Glutamatergic neuron (in vitro differentiated cells): ENCODE results near the gene HSD17B3. TPM values are rescaled to one million over a fixed set of nuclear protein-coding genes. Genes with fewer than 3 reads are reported as not detected.
A peak's percentile ranks its signal among the peaks of the same experiment; 100 is the strongest.

Experiments used
- DNase-seq: peaks from one replicate; pipeline ENCODE4 v3.0.0; 2022
- H3K27ac Mint-ChIP-seq: one replicate; pipeline ENCODE4 v1.8.0; 2020; ENCODE audit warnings: mild to moderate bottlenecking, mixed read lengths, inconsistent platforms; ENCODE audit not compliant: unreplicated experiment
- H3K27me3 Mint-ChIP-seq: one replicate; pipeline ENCODE4 v1.8.0; 2020; ENCODE audit warnings: mild to moderate bottlenecking, moderate library complexity, mixed read lengths, inconsistent platforms; ENCODE audit not compliant: unreplicated experiment
- H3K36me3 Mint-ChIP-seq: one replicate; pipeline ENCODE4 v1.8.0; 2020; ENCODE audit warnings: mild to moderate bottlenecking, mixed read lengths, inconsistent platforms; ENCODE audit not compliant: unreplicated experiment
- H3K4me1 Mint-ChIP-seq: one replicate; pipeline ENCODE4 v1.8.0; 2020; ENCODE audit warnings: mild to moderate bottlenecking, low read depth, mixed read lengths, inconsistent platforms; ENCODE audit not compliant: unreplicated experiment
- H3K4me3 Mint-ChIP-seq: one replicate; pipeline ENCODE4 v1.8.0; 2020; ENCODE audit warnings: mild to moderate bottlenecking, mixed read lengths, inconsistent platforms; ENCODE audit not compliant: unreplicated experiment
- H3K9me3 Mint-ChIP-seq: one replicate; pipeline ENCODE4 v1.8.0; 2020; ENCODE audit warnings: mild to moderate bottlenecking, moderate library complexity, mixed read lengths, inconsistent platforms; ENCODE audit not compliant: unreplicated experiment
- CTCF ChIP-seq: fragments of 200-600 bp; sonication (generic); IDR thresholded peaks from one replicate; pipeline ENCODE4 v1.5.0; 2021; ENCODE audit not compliant: partially characterized antibody, unreplicated experiment
- long read RNA-seq: library from polyadenylated mRNA; unstranded; transcript quantifications from one replicate; pipeline ENCODE4 v2.0.0, GENCODE V29; 2020; ENCODE audit not compliant: unreplicated experiment
- total RNA-seq: library from RNA; stranded (reverse); fragmentation: NEBNext Ultra II Directional; extraction: Animal tissue kit (Norgen Biotek cat#: 25700); gene quantifications from one replicate; pipeline ENCODE4 v1.2.1, GENCODE V29; 2021; ENCODE audit not compliant: unreplicated experiment

HSD17B3 gene
- 2.2 TPM for total RNA-seq
- long read RNA-seq = 0 reads

GRCh38 chr9:96302021-96302420 is at the start of gene HSD17B3:
Gene HSD17B3, minus strand, starts transcription at chr9:96302176. Its CDS starts 72 bp downstream, at chr9:96302104.
- no peak within 1 kb of the TSS for H3K27ac Mint-ChIP-seq

GRCh38 chr9:96350866-96351265 is 48.9 kb upstream of the HSD17B3 start:
- Mint-ChIP-seq H3K27me3 (peaks cover 4% of the 10 kb centered on the region), H3K4me3 (no peak overlapping the region), H3K9me3 (peaks cover 7% of the 10 kb centered on the region)

More at GRCh38 chr9:96302021-96302420, at the start of gene HSD17B3:
- no peaks in the 10 kb centered on the region for H3K27me3 Mint-ChIP-seq
- no peak for TF ChIP-seq CTCF
- no peaks in the 10 kb centered on the region for H3K4me1 Mint-ChIP-seq
- peaks cover 4% of the 10 kb centered on the region for H3K36me3 Mint-ChIP-seq
- no peak for DNase-seq
- no peak within 1 kb of the TSS for H3K4me3 Mint-ChIP-seq
- H3K9me3 Mint-ChIP-seq = no peaks in the 10 kb centered on the region

GRCh38 chr9:96348261-96348660 is 46.3 kb upstream of the HSD17B3 start:
- no peak for DNase-seq
- H3K27ac Mint-ChIP-seq = no peak overlapping the region
- H3K4me1 Mint-ChIP-seq = peaks cover 13% of the 10 kb centered on the region
- H3K27me3 Mint-ChIP-seq = peaks cover 6% of the 10 kb centered on the region
- no peak overlapping the region for H3K4me3 Mint-ChIP-seq
- peaks cover 9% of the 10 kb centered on the region for H3K9me3 Mint-ChIP-seq
- H3K36me3 Mint-ChIP-seq = peaks cover 28% of the 10 kb centered on the region
- no peak for TF ChIP-seq CTCF

More at GRCh38 chr9:96350866-96351265, 48.9 kb upstream of the HSD17B3 start:
- peaks cover 4% of the 10 kb centered on the region for H3K4me1 Mint-ChIP-seq
- peaks cover 22% of the 10 kb centered on the region for H3K36me3 Mint-ChIP-seq
- no peak for DNase-seq
- H3K27ac Mint-ChIP-seq = peak overlapping the region; percentile 7
- TF ChIP-seq CTCF = no peak

GRCh38 chr9:96345551-96345950 is 43.6 kb upstream of the HSD17B3 start:
- no peak for TF ChIP-seq CTCF

GRCh38 chr9:96344458-96345180 is 42.6 kb upstream of the HSD17B3 start:
- Mint-ChIP-seq H3K4me1 (peaks cover 24% of the 10 kb centered on the region), H3K4me3 (no peak overlapping the region), H3K9me3 (peaks cover 9% of the 10 kb centered on the region), H3K27me3 (peaks cover 6% of the 10 kb centered on the region), H3K27ac (peak overlapping the region; percentile 94), H3K36me3 (peaks cover 28% of the 10 kb centered on the region)
- peak; percentile 63 for DNase-seq
- no peak for TF ChIP-seq CTCF

More at GRCh38 chr9:96345551-96345950, 43.6 kb upstream of the HSD17B3 start:
- Mint-ChIP-seq H3K4me1 (peaks cover 18% of the 10 kb centered on the region), H3K27me3 (peaks cover 6% of the 10 kb centered on the region), H3K4me3 (no peak overlapping the region), H3K27ac (peak overlapping the region; percentile 94), H3K36me3 (peaks cover 28% of the 10 kb centered on the region), H3K9me3 (peaks cover 9% of the 10 kb centered on the region)
- no peak for DNase-seq
